B cell (primary cell): ENCODE measurements around the gene TBC1D2B. TPM values are rescaled to one million over a fixed set of nuclear protein-coding genes. Genes with fewer than 3 reads are reported as not detected.
"Not testable (repeated sequence)": the region's sequence is repeated elsewhere in the genome, so short reads cannot be mapped to it uniquely, and the experiment has no call there.

Experiments
- ATAC-seq: fragments of 200-7000 bp; cut with Tn5 transposase; one replicate; pipeline ENCODE4 v1.10.0; 2021; ENCODE audit warnings: low read depth, mild to moderate bottlenecking, moderate number of reproducible peaks, moderate library complexity
- CTCF ChIA-PET: fragments of 350-600 bp; sonication (Branson Sonifier 250); formaldehyde crosslinking; loops from one replicate; lab custom pipeline; 2021; ENCODE audit warnings: antibody characterized with exemption, inconsistent platforms; lab: Charles Lee
- POLR2A ChIA-PET: fragments of 350-600 bp; sonication (Branson Sonifier 250); formaldehyde crosslinking; loops from one replicate; lab custom pipeline; 2021; ENCODE audit warnings: antibody characterized with exemption; lab: Charles Lee
- DNase-seq: peaks from one replicate; pipeline ENCODE4 v3.0.0; 2013
- H2AFZ ChIP-seq: 2 replicates; pipeline ENCODE4 v1.6.1; 2012; ENCODE audit warnings: mild to moderate bottlenecking, low read depth, low read length; ENCODE audit not compliant: insufficient read depth, poor library complexity, severe bottlenecking
- H3K27ac ChIP-seq, 2 donors: 1 replicate in 1 of 2; 2 replicates in 1 of 2; pipeline ENCODE4 v1.5.1; 2012 to 2013; ENCODE audit warnings: low read length in 2 of 2, mild to moderate bottlenecking in 2 of 2, moderate library complexity in 1 of 2
- H3K27me3 ChIP-seq, 4 experiments: fragments of 200-600 bp in 1 of 4; sonication (generic) in 1 of 4; replicated peaks in 1 of 4; 1 replicate in 2 of 4; 2 replicates in 2 of 4; pipeline versions ENCODE4 v1.6.1 to v1.7.0; 2013 to 2016; ENCODE audit warnings: low read length in 3 of 4, mild to moderate bottlenecking in 2 of 4, mixed read lengths in 1 of 4, moderate library complexity in 1 of 4; ENCODE audit not compliant: insufficient read depth in 4 of 4, control insufficient read depth in 3 of 4; ENCODE audit errors: control extremely low read depth in 1 of 4
- H3K36me3 ChIP-seq, 2 experiments: replicated peaks in 1 of 2; 1 replicate in 1 of 2; 2 replicates in 1 of 2; pipeline versions ENCODE4 v1.6.1 to v1.7.1; 2013; ENCODE audit warnings: low read length in 1 of 2; ENCODE audit not compliant: insufficient read depth in 2 of 2, control insufficient read depth in 1 of 2; ENCODE audit errors: control extremely low read depth in 1 of 2, extremely low read depth in 1 of 2
- H3K4me1 ChIP-seq, 2 donors: fragments of 200-600 bp in 1 of 2; sonication (generic) in 1 of 2; 1 replicate in 1 of 2; 2 replicates in 1 of 2; pipeline versions ENCODE4 v1.5.1 to v1.6.1; 2013 to 2017; ENCODE audit warnings: low read length in 2 of 2; ENCODE audit not compliant: control insufficient read depth in 2 of 2, insufficient read depth in 2 of 2
- H3K4me2 ChIP-seq: replicated peaks from 2 replicates; pipeline ENCODE3; 2012; ENCODE audit warnings: mild to moderate bottlenecking, low read depth, low read length; ENCODE audit not compliant: poor library complexity, severe bottlenecking
- H3K4me3 ChIP-seq, 5 experiments: fragments of 200-600 bp in 1 of 5; sonication (generic) in 1 of 5; 1 replicate in 3 of 5; 2 replicates in 2 of 5; pipeline versions ENCODE4 v1.5.1 to v1.7.0; 2011 to 2016; ENCODE audit warnings: low read length in 4 of 5, mild to moderate bottlenecking in 4 of 5, low read depth in 2 of 5, control low read depth in 1 of 5, moderate library complexity in 1 of 5; ENCODE audit not compliant: insufficient read depth in 1 of 5; ENCODE audit errors: control extremely low read depth in 1 of 5, extremely low read depth in 1 of 5
- H3K79me2 ChIP-seq: fragments of 200-600 bp; sonication (generic); one replicate; pipeline ENCODE4 v1.6.0; 2016; ENCODE audit warnings: low read length; ENCODE audit not compliant: control insufficient read depth, insufficient read depth
- H3K9ac ChIP-seq: fragments of 200-600 bp; sonication (generic); 2 replicates; pipeline ENCODE4 v1.6.1; 2017; ENCODE audit warnings: mild to moderate bottlenecking, low read length, moderate library complexity
- H3K9me3 ChIP-seq, 3 donors: one replicate each; pipeline versions ENCODE4 v1.6.1 to v1.7.1; 2013; ENCODE audit warnings: low read length in 2 of 3; ENCODE audit not compliant: control insufficient read depth in 2 of 3, insufficient read depth in 1 of 3; ENCODE audit errors: control extremely low read depth in 1 of 3
- H4K20me1 ChIP-seq: 2 replicates; pipeline ENCODE4 v1.6.0; 2012; ENCODE audit warnings: mild to moderate bottlenecking, low read length; ENCODE audit not compliant: insufficient read depth, control insufficient read depth, poor library complexity, severe bottlenecking
- H3K27ac Mint-ChIP-seq: one replicate; pipeline ENCODE4 v1.8.0; 2021; ENCODE audit warnings: mixed read lengths
- H3K27me3 Mint-ChIP-seq: one replicate; pipeline ENCODE4 v1.8.0; 2021; ENCODE audit warnings: mixed read lengths
- H3K4me1 Mint-ChIP-seq: one replicate; pipeline ENCODE4 v1.8.0; 2021; ENCODE audit warnings: mixed read lengths
- H3K4me3 Mint-ChIP-seq: one replicate; pipeline ENCODE4 v1.8.0; 2021; ENCODE audit warnings: mixed read lengths
- H3K9me3 Mint-ChIP-seq: one replicate; pipeline ENCODE4 v1.8.0; 2022; ENCODE audit warnings: mixed read lengths; ENCODE audit not compliant: insufficient read depth
- CTCF ChIP-seq: fragments of 200-600 bp; IDR thresholded peaks from one replicate; pipeline ENCODE4 v1.8.0; 2022; ENCODE audit warnings: antibody characterized with exemption, mild to moderate bottlenecking
- EZH2 ChIP-seq: IDR thresholded peaks from 2 replicates; pipeline ENCODE4 v1.6.1; 2012; ENCODE audit warnings: borderline replicate concordance, low read depth, mild to moderate bottlenecking, moderate library complexity, low read length; ENCODE audit not compliant: insufficient read depth, poor library complexity, severe bottlenecking
- WGBS: methylation state at CpG from one replicate; pipeline ENCODE4 v1.1.5; 2013; ENCODE audit warnings: missing lambda C conversion rate; ENCODE audit not compliant: insufficient coverage; 5-methylcytosine and 5-hydroxymethylcytosine counted together
- intact Hi-C: fragments of 100-400 bp; cut with micrococcal nuclease; formaldehyde crosslinking; loops from one replicate; pipeline ENCODE4 v1.10.0; 2022
- polyA plus RNA-seq: library from polyadenylated mRNA; depleted of rRNA; stranded (reverse); fragments of >200 nt; gene quantifications from 2 replicates; pipeline ENCODE4 v1.2.3, GENCODE V29; 2012
- total RNA-seq, 2 donors: library from RNA; stranded (reverse); fragments of 120-200 nt in 1 of 2; gene quantifications; 1 replicate in 1 of 2; 2 replicates in 1 of 2; pipeline versions ENCODE4 v1.2.3 to v1.2.4, GENCODE V29; 2013 to 2022

Gene TBC1D2B
- total and polyA plus RNA-seq, 2 donors (not counting 1 experiment from before 2014, with no cell fraction given), result 8.5 to 26.1 TPM

- Mint-ChIP-seq H3K27ac (no peak overlapping the region), H3K9me3 (no peaks in the 10 kb centered on the region), H3K4me3 (no peak overlapping the region), H3K4me1 (no peaks in the 10 kb centered on the region), H3K27me3 (peaks cover 8% of the 10 kb centered on the region)
- Histone ChIP-seq H3K79me2 (no peaks in the 10 kb centered on the region), H2AFZ (no peak overlapping the region), H3K9ac (no peak overlapping the region), H3K36me3 (no peaks in the 10 kb centered on the region), H3K4me1 (no peaks in the 10 kb centered on the region), H3K27me3 (no peaks in the 10 kb centered on the region), H3K4me2 (no peak overlapping the region), H3K9me3 (no peaks in the 10 kb centered on the region), H3K27ac (no peak overlapping the region), H3K4me3 (no peak overlapping the region), H4K20me1 (no peaks in the 10 kb centered on the region)
- POLR2A ChIA-PET, result no interaction called here
- CTCF ChIA-PET, result interaction anchor here (2.2 to 2.7 kb wide), 2 partner anchors 14 to 126 kb away, joined by 6 to 10 read pairs; no protein-coding TSS in a partner anchor
- WGBS, result 93% methylated on average over 5 of the region's 10 CpGs
- TF ChIP-seq CTCF, result no peak
- TF ChIP-seq EZH2, result no peak
- ATAC-seq (no peak), DNase-seq (no peak)
- intact Hi-C loops, result no loop called here
Measured at GRCh38 chr15:77982127-77982490, 95.4 kb downstream of the TBC1D2B start.

- H3K4me3 ChIP-seq, result no peak overlapping the region
- H3K9ac ChIP-seq, result no peak overlapping the region
- DNase-seq (no peak), ATAC-seq (no peak)
- no peaks in the 10 kb centered on the region for H3K4me1 ChIP-seq
- H4K20me1 ChIP-seq, result no peaks in the 10 kb centered on the region
- ChIA-PET POLR2A (no interaction called here), CTCF (interaction anchor here (2.2 to 2.7 kb wide), 2 partner anchors 13 to 127 kb away, joined by 6 to 10 read pairs; no protein-coding TSS in a partner anchor)
- Mint-ChIP-seq H3K4me1 (no peaks in the 10 kb centered on the region), H3K4me3 (no peak overlapping the region), H3K27me3 (peaks cover 8% of the 10 kb centered on the region), H3K9me3 (no peaks in the 10 kb centered on the region), H3K27ac (no peak overlapping the region)
- H3K27ac ChIP-seq, result no peak overlapping the region
- 89% methylated on average over 28 of the region's 30 CpGs for WGBS
- H3K9me3 ChIP-seq, result no peaks in the 10 kb centered on the region
- TF ChIP-seq EZH2, result no peak
- no peak for TF ChIP-seq CTCF
- no peaks in the 10 kb centered on the region for H3K79me2 ChIP-seq
- H3K27me3 ChIP-seq, result no peaks in the 10 kb centered on the region
- H3K36me3 ChIP-seq, result no peaks in the 10 kb centered on the region
- no peak overlapping the region for H3K4me2 ChIP-seq
- intact Hi-C loops, result no loop called here
- no peak overlapping the region for H2AFZ ChIP-seq
Measured at GRCh38 chr15:77981281-77982126, 96.0 kb downstream of the TBC1D2B start.

GRCh38 chr15:77980674-77981073 lies 96.8 kb downstream of the TBC1D2B start:
- H4K20me1 ChIP-seq, H3K4me1 ChIP-seq, H3K27me3 ChIP-seq, H3K4me2 ChIP-seq, H3K4me3 ChIP-seq, H3K9me3 ChIP-seq, H3K36me3 ChIP-seq, H2AFZ ChIP-seq, ATAC-seq, POLR2A ChIA-PET, H3K27ac ChIP-seq, H3K4me1 Mint-ChIP-seq, DNase-seq, H3K9me3 Mint-ChIP-seq, H3K4me3 Mint-ChIP-seq, intact Hi-C loops, H3K9ac ChIP-seq, H3K27me3 Mint-ChIP-seq, H3K27ac Mint-ChIP-seq, H3K79me2 ChIP-seq: not testable (repeated sequence)
- CTCF ChIA-PET, result interaction anchor here (2.2 to 2.7 kb wide), 2 partner anchors 12 to 128 kb away, joined by 6 to 10 read pairs; no protein-coding TSS in a partner anchor
- no CpG with 5 or more reads among the region's 5 CpGs for WGBS
